GM23338 (cell line): ENCODE results near the gene BRD3. TPM values are rescaled to one million over a fixed set of nuclear protein-coding genes. Genes with fewer than 3 reads are reported as not detected.

Experiments
- ATAC-seq: fragments of 200-7000 bp; cut with Tn5 transposase; 3 replicates; pipeline ENCODE4 v1.9.1; 2020
- DNase-seq: peaks from one replicate; pipeline ENCODE4 v3.0.0-alpha.2; 2015; ENCODE audit warnings: low spot score
- H2AFZ ChIP-seq: fragments of 200-600 bp; sonication (generic); 2 replicates; pipeline ENCODE4 v1.8.0; 2016; ENCODE audit warnings: antibody characterized with exemption, mild to moderate bottlenecking, moderate library complexity
- H3F3A ChIP-seq: fragments of 200-600 bp; sonication (generic); replicated peaks from 2 replicates; pipeline ENCODE4 v1.8.0; 2017; ENCODE audit warnings: antibody characterized with exemption, mixed run types, low read depth
- H3K27ac ChIP-seq: fragments of 200-600 bp; sonication (generic); 2 replicates; pipeline ENCODE4 v1.6.1; 2016; ENCODE audit warnings: low read depth
- H3K27me3 ChIP-seq: fragments of 200-600 bp; sonication (generic); 2 replicates; pipeline ENCODE4 v1.8.0; 2016; ENCODE audit warnings: mild to moderate bottlenecking, mixed run types, moderate library complexity; ENCODE audit not compliant: insufficient read depth
- H3K36me3 ChIP-seq: fragments of 200-600 bp; sonication (generic); 2 replicates; pipeline ENCODE4 v1.8.0; 2016; ENCODE audit warnings: mild to moderate bottlenecking; ENCODE audit not compliant: insufficient read depth
- H3K4me1 ChIP-seq: fragments of 200-600 bp; sonication (generic); 2 replicates; pipeline ENCODE4 v1.8.0; 2016; ENCODE audit warnings: mild to moderate bottlenecking, moderate library complexity; ENCODE audit not compliant: insufficient read depth
- H3K4me2 ChIP-seq: fragments of 200-600 bp; sonication (generic); 2 replicates; pipeline ENCODE4 v1.7.1; 2017; ENCODE audit warnings: mixed run types
- H3K4me3 ChIP-seq: fragments of 200-600 bp; sonication (generic); 2 replicates; pipeline ENCODE4 v1.6.1; 2016; ENCODE audit warnings: mixed run types
- H3K79me2 ChIP-seq: fragments of 200-600 bp; sonication (generic); replicated peaks from 2 replicates; pipeline ENCODE4 v1.8.0; 2017; ENCODE audit warnings: mild to moderate bottlenecking; ENCODE audit not compliant: insufficient read depth
- H3K9me2 ChIP-seq: fragments of 200-600 bp; sonication (generic); 2 replicates; pipeline ENCODE4 v1.8.0; 2017; ENCODE audit not compliant: insufficient read depth
- H4K20me1 ChIP-seq: fragments of 200-600 bp; sonication (generic); replicated peaks from 2 replicates; pipeline ENCODE4 v1.8.0; 2017; ENCODE audit warnings: mild to moderate bottlenecking; ENCODE audit not compliant: insufficient read depth
- H3K27ac Mint-ChIP-seq: 2 replicates; pipeline ENCODE4 v1.8.0; 2020; ENCODE audit warnings: inconsistent platforms, mild to moderate bottlenecking, moderate library complexity, mixed read lengths
- H3K27me3 Mint-ChIP-seq: 3 replicates; pipeline ENCODE4 v1.8.0; 2022; ENCODE audit warnings: low read depth, mild to moderate bottlenecking, moderate library complexity, mixed read lengths, inconsistent platforms; ENCODE audit not compliant: insufficient read depth, poor library complexity
- H3K36me3 Mint-ChIP-seq: 3 replicates; pipeline ENCODE4 v1.8.0; 2021; ENCODE audit warnings: low read depth, mild to moderate bottlenecking, inconsistent platforms, moderate library complexity, mixed read lengths
- H3K4me1 Mint-ChIP-seq: 3 replicates; pipeline ENCODE4 v1.8.0; 2020; ENCODE audit warnings: mild to moderate bottlenecking, inconsistent platforms, mixed read lengths
- H3K4me3 Mint-ChIP-seq: 3 replicates; pipeline ENCODE4 v1.8.0; 2021; ENCODE audit warnings: moderate library complexity, mild to moderate bottlenecking, inconsistent platforms, mixed read lengths
- H3K9me3 Mint-ChIP-seq: 3 replicates; pipeline ENCODE4 v1.8.0; 2020; ENCODE audit warnings: moderate library complexity, mild to moderate bottlenecking, inconsistent platforms, mixed read lengths
- CREB1 ChIP-seq: fragments of 250-450 bp; sonication (Bioruptor Pico); IDR thresholded peaks from 2 replicates; pipeline ENCODE4 v1.5.0; 2020; ENCODE audit warnings: low read depth, mild to moderate bottlenecking, moderate library complexity
- EZH2phosphoT487 ChIP-seq: fragments of 200-600 bp; sonication (generic); IDR thresholded peaks from one replicate; pipeline ENCODE4 v1.8.1; 2018; ENCODE audit warnings: antibody characterized with exemption; ENCODE audit not compliant: unreplicated experiment
- JUNB ChIP-seq: IDR thresholded peaks from one replicate; pipeline ENCODE4 v1.6.1; 2016; ENCODE audit warnings: antibody characterized with exemption; ENCODE audit not compliant: unreplicated experiment
- NANOG ChIP-seq: IDR thresholded peaks from 2 replicates; pipeline ENCODE4 v1.6.1; 2016; ENCODE audit warnings: antibody characterized with exemption, borderline replicate concordance
- POLR2AphosphoS5 ChIP-seq: IDR thresholded peaks from 2 replicates; pipeline ENCODE4 v1.6.1; 2016; ENCODE audit warnings: antibody characterized with exemption, low read depth
- REST ChIP-seq: IDR thresholded peaks from one replicate; pipeline ENCODE4 v1.6.1; 2018; ENCODE audit warnings: antibody characterized with exemption; ENCODE audit not compliant: unreplicated experiment
- STAT1 ChIP-seq: IDR thresholded peaks from one replicate; pipeline ENCODE4 v1.6.1; 2016; ENCODE audit warnings: antibody characterized with exemption; ENCODE audit not compliant: unreplicated experiment
- ZNF114 ChIP-seq: fragments of 250-450 bp; sonication (Bioruptor Pico); IDR thresholded peaks from 2 replicates; pipeline ENCODE4 v1.5.0; 2020; ENCODE audit warnings: mild to moderate bottlenecking, moderate library complexity
- ZNF331 ChIP-seq: fragments of 250-450 bp; sonication (Bioruptor Pico); IDR thresholded peaks from 2 replicates; pipeline ENCODE4 v1.5.0; 2020; ENCODE audit warnings: low read depth, mild to moderate bottlenecking, moderate library complexity
- ZNF462 ChIP-seq: fragments of 250-450 bp; sonication (Bioruptor Pico); IDR thresholded peaks from 2 replicates; pipeline ENCODE4 v1.5.0; 2020; ENCODE audit warnings: mild to moderate bottlenecking, moderate library complexity
- polyA plus RNA-seq: library from polyadenylated mRNA; unstranded; fragments of >200 nt; fragmentation: Nextera tagmentation; extraction: Ambion mirVana; gene quantifications from 2 replicates; pipeline ENCODE4 v1.2.1, GENCODE V29; 2016
- total RNA-seq: library from RNA; depleted of rRNA; stranded (reverse); fragments of >200 nt; shearing (Covaris generic); gene quantifications from 2 replicates; pipeline ENCODE4 v1.2.3, GENCODE V29; 2014
- TF ChIP-seq, protein P1 (sequence below), 2 experiments: fragments of 200-600 bp in 1 of 2; sonication (generic) in 1 of 2; conservative IDR thresholded peaks; 2 replicates each; pipeline versions ENCODE4 v1.5.1 to v1.6.1; 2016 to 2017; ENCODE audit warnings: antibody characterized with exemption in 2 of 2, low read depth in 2 of 2, mild to moderate bottlenecking in 2 of 2, moderate library complexity in 1 of 2
- TF ChIP-seq, protein P2 (sequence below): IDR thresholded peaks from 2 replicates; pipeline ENCODE4 v1.6.1; 2016; ENCODE audit warnings: antibody characterized with exemption

Gene BRD3
- total and polyA plus RNA-seq, 2 experiments from 2014 or later, result 46.0 to 88.0 TPM

GRCh38 chr9:134003237-134003636, 64.6 kb downstream of the BRD3 start (continued):
- TF ChIP-seq, protein P1, sequence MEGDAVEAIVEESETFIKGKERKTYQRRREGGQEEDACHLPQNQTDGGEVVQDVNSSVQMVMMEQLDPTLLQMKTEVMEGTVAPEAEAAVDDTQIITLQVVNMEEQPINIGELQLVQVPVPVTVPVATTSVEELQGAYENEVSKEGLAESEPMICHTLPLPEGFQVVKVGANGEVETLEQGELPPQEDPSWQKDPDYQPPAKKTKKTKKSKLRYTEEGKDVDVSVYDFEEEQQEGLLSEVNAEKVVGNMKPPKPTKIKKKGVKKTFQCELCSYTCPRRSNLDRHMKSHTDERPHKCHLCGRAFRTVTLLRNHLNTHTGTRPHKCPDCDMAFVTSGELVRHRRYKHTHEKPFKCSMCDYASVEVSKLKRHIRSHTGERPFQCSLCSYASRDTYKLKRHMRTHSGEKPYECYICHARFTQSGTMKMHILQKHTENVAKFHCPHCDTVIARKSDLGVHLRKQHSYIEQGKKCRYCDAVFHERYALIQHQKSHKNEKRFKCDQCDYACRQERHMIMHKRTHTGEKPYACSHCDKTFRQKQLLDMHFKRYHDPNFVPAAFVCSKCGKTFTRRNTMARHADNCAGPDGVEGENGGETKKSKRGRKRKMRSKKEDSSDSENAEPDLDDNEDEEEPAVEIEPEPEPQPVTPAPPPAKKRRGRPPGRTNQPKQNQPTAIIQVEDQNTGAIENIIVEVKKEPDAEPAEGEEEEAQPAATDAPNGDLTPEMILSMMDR (conservative IDR thresholded peaks at IDR 0.05; ENCODE audit: low read depth in 2 of 2), result no peak
- TF ChIP-seq ZNF331 (CRISPR knock-in tag) (no peak), REST (no peak), CREB1 (no peak), STAT1 (no peak)
- TF ChIP-seq, protein P2, sequence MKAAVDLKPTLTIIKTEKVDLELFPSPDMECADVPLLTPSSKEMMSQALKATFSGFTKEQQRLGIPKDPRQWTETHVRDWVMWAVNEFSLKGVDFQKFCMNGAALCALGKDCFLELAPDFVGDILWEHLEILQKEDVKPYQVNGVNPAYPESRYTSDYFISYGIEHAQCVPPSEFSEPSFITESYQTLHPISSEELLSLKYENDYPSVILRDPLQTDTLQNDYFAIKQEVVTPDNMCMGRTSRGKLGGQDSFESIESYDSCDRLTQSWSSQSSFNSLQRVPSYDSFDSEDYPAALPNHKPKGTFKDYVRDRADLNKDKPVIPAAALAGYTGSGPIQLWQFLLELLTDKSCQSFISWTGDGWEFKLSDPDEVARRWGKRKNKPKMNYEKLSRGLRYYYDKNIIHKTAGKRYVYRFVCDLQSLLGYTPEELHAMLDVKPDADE, result no peak

DNA sequence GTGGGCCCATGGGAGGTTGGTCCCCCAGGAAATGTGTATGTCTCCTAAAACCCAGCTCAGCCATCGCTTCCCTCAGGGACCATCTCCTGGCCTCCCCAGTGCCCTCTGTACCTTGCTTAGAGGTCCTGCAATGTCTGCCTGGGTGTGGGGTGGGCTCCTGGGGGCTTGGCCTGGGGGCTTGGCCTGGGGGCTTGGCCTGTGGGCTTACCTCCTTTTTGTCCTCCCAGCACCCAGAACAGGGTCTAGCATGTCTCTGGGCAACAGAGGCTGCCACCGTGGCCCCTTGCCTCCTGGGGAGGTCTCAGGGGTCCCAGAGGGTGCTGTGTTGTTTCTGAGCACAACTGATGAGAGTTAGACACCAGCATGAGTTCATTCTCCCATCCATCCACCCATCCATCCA, 65.0 kb downstream of the BRD3 start:
- Mint-ChIP-seq H3K36me3 (no peaks in the 10 kb centered on the region; the same call in 2 of the 3 replicates), H3K4me3 (no peak overlapping the region), H3K9me3 (peaks cover 5% of the 10 kb centered on the region), H3K4me1 (no peaks in the 10 kb centered on the region), H3K27me3 (peaks cover 2% of the 10 kb centered on the region), H3K27ac (no peak overlapping the region)
- no peaks in the 10 kb centered on the region for H3K79me2 ChIP-seq
- DNase-seq, result no peak
- H3F3A ChIP-seq, result no peaks in the 10 kb centered on the region
- H3K4me2 ChIP-seq, result no peak overlapping the region
- no peaks in the 10 kb centered on the region for H3K36me3 ChIP-seq
- no peak overlapping the region for H3K4me3 ChIP-seq
- H4K20me1 ChIP-seq, result no peaks in the 10 kb centered on the region
- no peak overlapping the region for H2AFZ ChIP-seq
- no peak for ATAC-seq
- no peak overlapping the region for H3K27ac ChIP-seq
- no peaks in the 10 kb centered on the region for H3K9me2 ChIP-seq
- H3K27me3 ChIP-seq, result no peaks in the 10 kb centered on the region
- no peaks in the 10 kb centered on the region for H3K4me1 ChIP-seq
- TF ChIP-seq ZNF462 (no peak), NANOG (no peak), JUNB (no peak), POLR2AphosphoS5 (no peak), EZH2phosphoT487 (no peak), ZNF114 (CRISPR knock-in tag) (no peak)
